PC-3 (cell line): ENCODE measurements around the gene RAPGEF4. TPM values are rescaled to one million over a fixed set of nuclear protein-coding genes. Genes with fewer than 3 reads are reported as not detected.

Experiments used
- ATAC-seq: fragments of 200-7000 bp; cut with Tn5 transposase; 2 replicates; pipeline ENCODE4 v1.9.1; 2020; ENCODE audit warnings: mild to moderate bottlenecking, moderate library complexity
- BruUV-seq: library from RNA; stranded (reverse); fragments of 400-500 nt; replicated peaks from 2 replicates; lab custom pipeline; 2021; lab: Mats Ljungman, UMichigan
- CTCF ChIA-PET: fragments of 300-600 bp; sonication (Branson Sonifier 250); formaldehyde crosslinking; loops from one replicate; lab custom pipeline; 2022; ENCODE audit warnings: antibody characterized with exemption; lab: Charles Lee
- POLR2A ChIA-PET: fragments of 300-600 bp; sonication (Branson Sonifier 250); formaldehyde crosslinking; loops from one replicate; lab custom pipeline; 2022; ENCODE audit warnings: antibody characterized with exemption; ENCODE audit not compliant: unreplicated experiment; lab: Charles Lee
- DNase-seq: peaks from one replicate; pipeline ENCODE4 v3.0.0-alpha.2; 2015
- H2AFZ ChIP-seq: fragments of 300-600 bp; sonication (generic); 2 replicates; pipeline ENCODE4 v1.6.0; 2016; ENCODE audit warnings: antibody characterized with exemption, low read length
- H3F3A ChIP-seq: fragments of 300-600 bp; sonication (generic); one replicate; pipeline ENCODE4 v1.6.0; 2017; ENCODE audit warnings: antibody characterized with exemption, low read length, control low read depth, mild to moderate bottlenecking; ENCODE audit not compliant: unreplicated experiment
- H3K27ac ChIP-seq: fragments of 300-600 bp; sonication (generic); 2 replicates; pipeline ENCODE4 v1.5.1; 2016; ENCODE audit warnings: mild to moderate bottlenecking, low read length
- H3K27me3 ChIP-seq: fragments of 300-600 bp; sonication (generic); 2 replicates; pipeline ENCODE4 v1.6.1; 2016; ENCODE audit warnings: low read length, mixed read lengths
- H3K36me3 ChIP-seq: fragments of 300-600 bp; sonication (generic); 2 replicates; pipeline ENCODE4 v1.6.1; 2016; ENCODE audit warnings: low read depth, mixed run types, low read length, mixed read lengths
- H3K4me1 ChIP-seq: fragments of 300-600 bp; sonication (generic); 2 replicates; pipeline ENCODE4 v1.5.1; 2016; ENCODE audit warnings: low read length; ENCODE audit not compliant: insufficient read depth
- H3K4me2 ChIP-seq: fragments of 300-600 bp; sonication (generic); 2 replicates; pipeline ENCODE4 v1.6.0; 2016; ENCODE audit warnings: low read length
- H3K4me3 ChIP-seq: fragments of 300-600 bp; sonication (generic); 2 replicates; pipeline ENCODE4 v1.5.1; 2016; ENCODE audit warnings: mild to moderate bottlenecking, low read length, mixed read lengths
- H3K79me2 ChIP-seq: fragments of 300-600 bp; sonication (generic); 2 replicates; pipeline ENCODE4 v1.6.1; 2017; ENCODE audit warnings: low read length, mixed read lengths
- H3K9ac ChIP-seq: fragments of 300-600 bp; sonication (generic); 2 replicates; pipeline ENCODE4 v1.6.0; 2016; ENCODE audit warnings: mild to moderate bottlenecking, low read length
- H3K9me2 ChIP-seq: fragments of 300-600 bp; sonication (generic); replicated peaks from 2 replicates; pipeline ENCODE4 v1.6.1; 2016; ENCODE audit warnings: mixed run types, low read length, mixed read lengths
- H3K9me3 ChIP-seq: fragments of 300-600 bp; sonication (generic); 2 replicates; pipeline ENCODE4 v1.6.1; 2016; ENCODE audit warnings: low read length, mixed read lengths
- H4K20me1 ChIP-seq: fragments of 300-600 bp; sonication (generic); 2 replicates; pipeline ENCODE4 v1.6.1; 2016; ENCODE audit warnings: low read length, mixed read lengths
- EZH2 ChIP-seq: fragments of 300-600 bp; sonication (generic); IDR thresholded peaks from one replicate; pipeline ENCODE4 v1.6.1; 2017; ENCODE audit warnings: antibody characterized with exemption, mild to moderate bottlenecking, low read length; ENCODE audit not compliant: unreplicated experiment
- EZH2phosphoT487 ChIP-seq: fragments of 300-600 bp; sonication (generic); IDR thresholded peaks from 2 replicates; pipeline ENCODE4 v1.6.1; 2018; ENCODE audit warnings: mild to moderate bottlenecking, antibody characterized with exemption, low read length, borderline replicate concordance
- intact Hi-C: fragments of 100-400 bp; cut with micrococcal nuclease; formaldehyde crosslinking; loops from 2 replicates; pipeline ENCODE4 v1.9.0; 2023
- total RNA-seq: library from RNA; depleted of rRNA; stranded (reverse); fragments of >200 nt; gene quantifications from 2 replicates; pipeline ENCODE4 v1.2.3, GENCODE V29; 2014
- TF ChIP-seq, protein P1 (sequence below): fragments of 300-600 bp; sonication (generic); conservative IDR thresholded peaks from 2 replicates; pipeline ENCODE4 v1.5.1; 2017; ENCODE audit warnings: antibody characterized with exemption, low read depth, mild to moderate bottlenecking, low read length

Gene RAPGEF4
- total RNA-seq, 1 experiment from 2014 or later = 0.87 TPM

DNA sequence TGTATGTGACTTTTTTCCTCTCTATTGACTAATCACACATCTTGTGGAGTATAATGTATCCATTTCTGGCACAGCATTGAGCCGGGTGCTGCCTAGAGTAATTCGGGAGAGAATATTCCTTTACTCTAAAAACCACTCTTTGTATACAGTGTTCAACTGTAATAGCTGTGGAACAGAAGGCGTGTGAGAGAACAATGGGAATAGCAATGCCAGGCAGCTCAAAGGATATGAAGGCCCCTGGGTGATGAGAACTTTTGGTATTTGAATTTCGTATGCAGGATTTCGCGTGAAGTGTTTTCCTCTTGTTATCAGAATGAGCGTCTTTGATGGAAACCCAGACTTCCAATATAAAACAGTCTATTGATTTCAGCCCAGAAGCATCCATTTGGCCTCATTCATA, 255.4 kb downstream of the RAPGEF4 start:
- TF ChIP-seq EZH2phosphoT487 (no peak), EZH2 (no peak)
- TF ChIP-seq, protein P1, sequence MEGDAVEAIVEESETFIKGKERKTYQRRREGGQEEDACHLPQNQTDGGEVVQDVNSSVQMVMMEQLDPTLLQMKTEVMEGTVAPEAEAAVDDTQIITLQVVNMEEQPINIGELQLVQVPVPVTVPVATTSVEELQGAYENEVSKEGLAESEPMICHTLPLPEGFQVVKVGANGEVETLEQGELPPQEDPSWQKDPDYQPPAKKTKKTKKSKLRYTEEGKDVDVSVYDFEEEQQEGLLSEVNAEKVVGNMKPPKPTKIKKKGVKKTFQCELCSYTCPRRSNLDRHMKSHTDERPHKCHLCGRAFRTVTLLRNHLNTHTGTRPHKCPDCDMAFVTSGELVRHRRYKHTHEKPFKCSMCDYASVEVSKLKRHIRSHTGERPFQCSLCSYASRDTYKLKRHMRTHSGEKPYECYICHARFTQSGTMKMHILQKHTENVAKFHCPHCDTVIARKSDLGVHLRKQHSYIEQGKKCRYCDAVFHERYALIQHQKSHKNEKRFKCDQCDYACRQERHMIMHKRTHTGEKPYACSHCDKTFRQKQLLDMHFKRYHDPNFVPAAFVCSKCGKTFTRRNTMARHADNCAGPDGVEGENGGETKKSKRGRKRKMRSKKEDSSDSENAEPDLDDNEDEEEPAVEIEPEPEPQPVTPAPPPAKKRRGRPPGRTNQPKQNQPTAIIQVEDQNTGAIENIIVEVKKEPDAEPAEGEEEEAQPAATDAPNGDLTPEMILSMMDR = no peak
- Histone ChIP-seq H3F3A (peaks cover under 1% of the 10 kb centered on the region), H3K4me2 (no peak overlapping the region), H3K9me2 (no peaks in the 10 kb centered on the region), H3K36me3 (no peaks in the 10 kb centered on the region), H3K4me3 (no peak overlapping the region), H3K4me1 (peaks cover 11% of the 10 kb centered on the region), H3K27ac (no peak overlapping the region), H3K27me3 (no peaks in the 10 kb centered on the region), H2AFZ (no peak overlapping the region), H4K20me1 (no peaks in the 10 kb centered on the region), H3K9me3 (no peaks in the 10 kb centered on the region), H3K79me2 (no peaks in the 10 kb centered on the region), H3K9ac (no peak overlapping the region)
- CTCF ChIA-PET = no interaction called here
- DNase-seq (no peak), ATAC-seq (no peak)
- POLR2A ChIA-PET = no interaction called here
- intact Hi-C loops = no loop called here
- BruUV-seq = no TSS peak

DNA sequence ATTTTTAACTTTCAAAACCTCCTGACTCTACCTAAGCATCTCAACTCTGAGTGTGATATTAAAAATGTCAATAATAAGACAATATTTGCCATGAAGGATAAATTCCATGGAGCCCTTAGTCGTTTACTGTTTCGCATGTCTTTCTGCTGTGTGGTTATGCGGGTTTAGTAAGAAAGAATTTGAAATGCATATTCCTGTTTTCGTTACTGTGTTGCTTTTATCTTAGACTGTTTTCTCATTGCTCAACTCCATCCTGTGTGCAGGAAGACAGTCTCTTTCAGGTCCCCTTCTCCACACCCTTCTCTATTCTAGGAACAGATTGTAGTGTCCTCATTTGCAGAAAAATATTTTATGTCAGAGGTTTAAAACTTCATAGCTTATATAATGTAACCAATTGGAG, 257.5 kb downstream of the RAPGEF4 start:
- H2AFZ ChIP-seq = no peak overlapping the region
- DNase-seq = no peak
- no peaks in the 10 kb centered on the region for H3F3A ChIP-seq
- H3K4me1 ChIP-seq = peaks cover 22% of the 10 kb centered on the region
- H3K9me2 ChIP-seq = no peaks in the 10 kb centered on the region
- H3K4me3 ChIP-seq = no peak overlapping the region
- H3K9ac ChIP-seq = no peak overlapping the region
- ATAC-seq = no peak
- no peaks in the 10 kb centered on the region for H3K27me3 ChIP-seq
- BruUV-seq = no TSS peak
- H4K20me1 ChIP-seq = no peaks in the 10 kb centered on the region
- intact Hi-C loops = no loop called here
- TF ChIP-seq, protein P1 = no peak
- TF ChIP-seq EZH2 = no peak
- TF ChIP-seq EZH2phosphoT487 = no peak
- POLR2A ChIA-PET = no interaction called here
- H3K36me3 ChIP-seq = no peaks in the 10 kb centered on the region
- no peak overlapping the region for H3K4me2 ChIP-seq
- H3K79me2 ChIP-seq = no peaks in the 10 kb centered on the region
- no peak overlapping the region for H3K27ac ChIP-seq
- CTCF ChIA-PET = no interaction called here
- no peaks in the 10 kb centered on the region for H3K9me3 ChIP-seq

DNA sequence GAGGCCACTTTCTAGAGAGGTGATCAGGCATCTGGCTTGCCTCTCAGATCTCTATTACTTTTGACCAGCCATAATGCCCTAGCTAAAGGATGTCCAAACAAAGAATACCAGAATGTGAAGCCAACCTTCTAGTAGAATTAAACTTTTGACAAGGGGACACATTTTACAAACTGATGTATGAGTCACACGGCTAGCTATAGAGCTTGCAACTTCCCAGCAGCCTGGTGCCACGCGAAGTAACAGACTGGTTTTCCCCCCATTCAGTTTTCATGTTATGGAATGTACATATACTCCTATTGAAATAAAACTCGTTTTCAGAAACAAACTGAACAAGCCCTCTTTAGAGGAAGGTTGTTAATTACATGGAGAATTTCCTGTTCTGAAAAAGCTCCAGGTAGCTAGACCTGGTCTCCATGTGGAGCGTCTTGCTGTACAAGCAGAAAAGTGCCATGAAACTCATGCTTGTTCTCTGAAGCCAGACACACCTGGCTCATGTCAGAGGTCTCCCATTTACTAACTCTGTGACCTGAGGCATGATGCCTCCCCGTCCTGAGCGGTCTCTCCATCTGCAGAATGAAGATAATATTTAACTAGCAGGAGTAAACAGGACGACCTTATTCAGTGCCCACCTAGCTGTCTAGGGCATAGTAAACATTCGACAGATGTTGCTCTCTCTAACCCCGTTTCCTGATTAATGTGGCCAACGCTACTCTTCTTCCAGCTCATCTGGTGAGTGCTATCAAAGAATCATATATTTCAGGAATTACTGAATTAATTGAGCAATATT, 258.5 kb downstream of the RAPGEF4 start:
- Histone ChIP-seq H3K4me3 (no peak overlapping the region), H3K4me1 (peaks cover 32% of the 10 kb centered on the region), H3F3A (no peaks in the 10 kb centered on the region), H2AFZ (no peak overlapping the region), H3K27ac (no peak overlapping the region), H4K20me1 (no peaks in the 10 kb centered on the region), H3K4me2 (no peak overlapping the region), H3K27me3 (no peaks in the 10 kb centered on the region), H3K36me3 (no peaks in the 10 kb centered on the region), H3K9me3 (no peaks in the 10 kb centered on the region), H3K9ac (no peak overlapping the region), H3K79me2 (no peaks in the 10 kb centered on the region), H3K9me2 (no peaks in the 10 kb centered on the region)
- ChIA-PET CTCF (no interaction called here), POLR2A (interaction anchor here (0.6 kb wide), 3 partner anchors 66 to 380 kb away, joined by 5 to 6 read pairs (median 5); no protein-coding TSS in a partner anchor)
- no peak for DNase-seq
- intact Hi-C loops = no loop called here
- BruUV-seq = no TSS peak
- TF ChIP-seq EZH2 (no peak), EZH2phosphoT487 (no peak)
- TF ChIP-seq, protein P1 = no peak
- ATAC-seq = no peak
